Esophagus (tissue), 2 donors: ENCODE results near the gene LRRC23. TPM values are rescaled to one million over a fixed set of nuclear protein-coding genes. Genes with fewer than 3 reads are reported as not detected.
"Not testable (repeated sequence)": the region's sequence is repeated elsewhere in the genome, so short reads cannot be mapped to it uniquely, and the experiment has no call there.

Experiments
- H3K27ac ChIP-seq, 2 donors: one replicate each; pipeline ENCODE4 v1.5.1; 2013; ENCODE audit warnings: low read depth in 2 of 2, mild to moderate bottlenecking in 2 of 2, inconsistent platforms in 1 of 2, low read length in 1 of 2, moderate library complexity in 1 of 2
- H3K27me3 ChIP-seq, 2 donors: one replicate each; pipeline ENCODE4 v1.6.1; 2013; ENCODE audit warnings: low read length in 2 of 2, control low read depth in 1 of 2, mild to moderate bottlenecking in 1 of 2; ENCODE audit not compliant: insufficient read depth in 2 of 2, control insufficient read depth in 1 of 2
- H3K36me3 ChIP-seq, 2 donors: one replicate each; pipeline ENCODE4 v1.6.1; 2013; ENCODE audit warnings: low read length in 1 of 2; ENCODE audit not compliant: control insufficient read depth in 2 of 2, insufficient read depth in 2 of 2
- H3K4me1 ChIP-seq, 2 donors: one replicate each; pipeline ENCODE4 v1.6.1; 2013; ENCODE audit warnings: low read length in 1 of 2; ENCODE audit not compliant: control insufficient read depth in 2 of 2, insufficient read depth in 2 of 2
- H3K4me3 ChIP-seq, 2 donors: one replicate each; pipeline ENCODE4 v1.5.1; 2013; ENCODE audit warnings: low read length in 2 of 2, mild to moderate bottlenecking in 2 of 2, low read depth in 1 of 2, moderate library complexity in 1 of 2
- H3K9me3 ChIP-seq, 2 donors: one replicate each; pipeline ENCODE4 v1.6.1; 2013; ENCODE audit warnings: mild to moderate bottlenecking in 2 of 2, low read depth in 1 of 2, low read length in 1 of 2, moderate library complexity in 1 of 2; ENCODE audit not compliant: control insufficient read depth in 2 of 2, insufficient read depth in 1 of 2
- WGBS, 2 donors: extraction: QIAGEN DNeasy Blood & Tissue Kit; methylation state at CpG; one replicate each; pipeline ENCODE4 v1.1.7; 2013; 5-methylcytosine and 5-hydroxymethylcytosine counted together
- polyA plus RNA-seq, 2 donors: library from polyadenylated mRNA; stranded (reverse); fragments of 200-250 nt; gene quantifications; one replicate each; pipeline ENCODE4 v1.2.3, GENCODE V29; 2013
- donor health status: healthy with polysubstance abuse.
- donor health status: Bipolar disorder and iron deficiency.

The LRRC23 gene
- polyA plus RNA-seq, 2 donors: 3.3 to 3.6 TPM

DNA sequence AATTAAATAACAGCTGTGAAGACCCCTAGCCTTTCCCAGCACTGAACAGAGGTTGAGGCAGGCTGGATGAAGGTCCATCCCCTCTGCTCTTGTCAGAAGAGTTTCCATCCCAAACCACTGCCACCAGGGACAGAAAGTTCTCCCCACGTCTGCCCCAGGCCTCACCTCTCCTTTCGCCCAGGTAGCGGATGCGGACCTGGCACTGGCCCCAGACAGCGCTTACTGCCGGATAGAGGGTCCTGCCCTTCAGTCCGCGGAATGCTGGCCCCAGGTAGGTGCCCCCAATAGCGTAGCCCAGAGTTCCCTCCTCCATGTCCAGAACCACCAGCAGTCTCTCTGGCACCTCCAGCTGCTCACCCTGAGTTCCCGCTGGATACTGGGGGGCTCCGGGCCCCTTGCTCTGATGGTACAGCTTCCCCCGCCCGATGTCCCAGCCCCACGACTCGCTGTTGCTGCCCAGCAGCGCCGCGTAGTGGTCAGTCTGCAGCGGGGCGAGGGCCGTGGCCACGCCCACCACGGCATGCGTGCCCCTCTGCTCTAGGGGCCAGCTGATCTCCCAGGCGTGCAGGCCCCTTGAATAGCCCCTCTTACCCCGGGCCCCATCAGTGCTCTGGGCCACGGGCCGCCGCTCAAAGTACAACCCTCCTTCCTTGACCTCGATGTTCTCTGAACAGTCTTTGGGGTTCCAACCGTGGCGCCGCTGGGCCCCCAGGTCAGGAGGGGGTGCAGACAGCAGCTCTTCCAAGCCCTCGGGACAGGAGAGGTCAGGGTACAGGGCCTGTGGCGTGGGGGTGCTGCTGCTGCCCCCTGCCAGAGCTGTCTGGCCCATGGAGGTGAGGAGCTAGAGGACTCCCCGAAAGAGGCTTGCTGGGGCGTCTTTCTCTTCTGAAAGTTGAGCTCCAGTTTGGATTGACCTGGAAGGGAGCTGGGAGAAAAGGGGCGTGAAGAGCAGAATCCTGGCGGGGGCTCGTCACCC lies 32.3 kb upstream of the LRRC23 start:
- Histone ChIP-seq H3K27me3 (no peaks in the 10 kb centered on the region), H3K4me3 (peak overlapping the region; percentile 69 to 80), H3K4me1 (peaks cover 3 to 29% of the 10 kb centered on the region in 2 donors), H3K9me3 (no peaks in the 10 kb centered on the region), H3K27ac (peak overlapping the region; percentile 92 to 97), H3K36me3 (peaks cover 5 to 24% of the 10 kb centered on the region in 2 donors)
- 1 to 2% methylated on average over 31 to 40 of the region's 40 CpGs for WGBS, 2 donors

DNA sequence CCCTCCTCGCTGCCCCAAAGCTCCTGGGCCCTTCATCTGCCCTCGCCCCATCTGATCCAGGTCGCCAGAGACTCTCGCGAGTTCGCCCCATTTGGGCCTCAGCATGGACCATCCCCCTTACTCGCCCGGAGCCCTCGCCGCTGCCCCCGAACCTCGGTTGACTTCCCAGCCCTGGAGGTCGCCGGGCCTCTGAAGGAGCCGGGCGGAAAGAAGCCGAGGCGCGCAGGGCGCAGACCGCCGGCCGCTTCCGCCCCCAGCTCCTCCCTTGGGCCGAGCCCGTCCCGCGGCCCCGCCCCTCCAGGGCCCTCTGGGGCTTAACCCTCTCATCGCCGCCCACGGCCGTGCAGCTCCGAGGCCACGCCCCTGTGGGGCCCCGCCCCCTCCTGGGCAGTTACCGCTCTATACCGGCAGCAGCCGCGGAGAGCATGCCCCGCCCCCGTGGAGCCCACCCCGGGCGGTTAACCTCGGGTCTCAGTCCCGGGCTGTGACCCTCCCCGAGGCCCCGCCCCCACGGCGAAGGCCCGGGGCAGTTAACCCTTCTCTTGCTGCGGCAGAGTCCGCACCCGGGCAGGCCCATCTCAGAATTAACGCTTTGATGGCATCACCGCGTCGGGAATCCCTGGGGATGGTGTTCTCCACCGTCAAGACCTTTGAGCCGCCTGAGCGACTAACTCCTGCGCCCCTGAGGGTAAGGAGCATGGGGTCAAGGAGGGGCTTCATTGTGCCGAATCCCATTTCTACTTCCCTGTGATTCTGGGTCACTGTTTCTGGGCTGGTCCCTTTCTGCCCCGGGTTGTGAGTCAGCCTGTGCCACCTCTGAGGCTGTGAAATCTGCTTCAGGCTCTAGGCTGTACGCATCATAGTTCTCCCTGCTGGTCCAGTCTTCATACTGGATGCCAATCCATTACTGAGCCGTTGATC lies 31.3 kb upstream of the LRRC23 start, which contains the start of gene SPSB2:
TSS of gene SPSB2 (minus strand) at position 210 of the 921 bp plus-strand sequence. CDS start 402 bp downstream, outside the sequence.
- Histone ChIP-seq H3K27me3 (no peaks in the 10 kb centered on the region), H3K36me3 (peaks cover 5 to 24% of the 10 kb centered on the region in 2 donors), H3K4me3 (peak within 1 kb of the TSS; percentile 69 to 80), H3K27ac (peak within 1 kb of the TSS; percentile 92 to 97), H3K4me1 (peaks cover 3 to 28% of the 10 kb centered on the region in 2 donors), H3K9me3 (no peaks in the 10 kb centered on the region)
- WGBS, 2 donors: 0 to 1% methylated on average over 58 to 66 of the region's 66 CpGs

DNA sequence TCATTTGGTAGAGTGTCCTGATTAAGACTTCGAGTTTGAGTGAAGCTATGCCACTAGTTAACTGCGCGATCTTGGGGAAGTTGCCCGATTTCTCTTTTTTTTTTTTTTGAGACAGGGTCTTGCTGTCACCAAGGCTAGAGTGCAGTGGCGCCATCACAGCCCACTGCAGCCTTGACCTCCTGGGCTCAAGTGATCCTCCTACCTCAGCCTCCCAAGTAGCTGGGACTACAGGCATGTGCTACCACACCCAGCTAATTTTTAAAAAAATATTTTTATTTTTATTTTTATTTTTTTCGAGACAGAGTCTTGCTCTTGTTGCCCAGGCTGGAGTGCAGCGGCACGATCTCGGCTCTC lies 30.6 kb upstream of the LRRC23 start:
- WGBS, 2 donors: 47 to 53% methylated on average over 9 of the region's 9 CpGs
- peak overlapping the region; percentile 92 to 97 for H3K27ac ChIP-seq
- H3K27me3 ChIP-seq, H3K9me3 ChIP-seq: not testable (repeated sequence)
- peaks cover 5 to 22% of the 10 kb centered on the region in 2 donors for H3K36me3 ChIP-seq
- H3K4me1 ChIP-seq: peaks cover 3 to 22% of the 10 kb centered on the region in 2 donors
- H3K4me3 ChIP-seq: peak overlapping the region in 1 of 2 donors; percentile 80

DNA sequence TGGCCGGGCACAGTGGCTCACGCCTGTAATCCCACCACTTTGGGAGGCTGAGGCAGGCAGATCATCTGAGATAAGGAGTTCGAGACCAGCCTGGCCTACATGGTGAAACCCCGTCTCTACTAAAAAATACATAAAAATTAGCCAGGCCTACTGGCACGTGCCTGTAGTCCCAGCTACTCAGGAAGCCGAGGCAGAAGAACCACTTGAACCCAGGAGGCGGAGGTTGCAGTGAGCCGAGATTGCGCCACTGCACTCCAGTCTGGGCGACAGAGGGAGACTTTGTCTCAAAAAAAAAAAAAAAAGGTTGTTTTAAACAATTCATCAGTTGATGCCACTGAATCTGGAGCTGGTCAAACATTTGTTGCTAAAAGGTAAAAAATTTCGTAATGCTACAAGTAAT lies 24.8 kb upstream of the LRRC23 start:
- not testable (repeated sequence) for H3K4me1 ChIP-seq, H3K9me3 ChIP-seq, H3K4me3 ChIP-seq, H3K27me3 ChIP-seq, H3K27ac ChIP-seq, H3K36me3 ChIP-seq
- WGBS, 2 donors: 92 to 93% methylated on average over 11 of the region's 11 CpGs

DNA sequence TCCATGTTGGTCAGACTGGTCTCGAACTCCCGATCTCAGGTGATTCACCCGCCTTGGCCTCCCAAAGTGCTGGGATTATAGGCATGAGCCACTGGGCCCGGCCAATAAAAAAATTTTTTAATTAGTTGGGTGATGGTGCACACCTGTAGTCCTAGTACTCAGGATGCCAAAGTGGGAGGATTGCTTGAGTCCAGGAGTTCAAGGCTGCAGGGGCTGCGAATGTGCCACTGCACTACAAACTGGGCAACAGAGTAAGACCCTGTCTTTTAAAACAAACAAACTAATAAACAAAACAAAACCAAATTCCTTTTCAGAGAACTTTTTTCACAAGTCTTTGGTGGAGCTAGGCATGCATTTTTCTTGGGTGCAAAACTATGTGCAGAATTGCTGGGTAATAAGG lies 21.4 kb upstream of the LRRC23 start:
- H3K4me1 ChIP-seq: no peaks in the 10 kb centered on the region
- 96 to 97% methylated on average over 5 of the region's 5 CpGs for WGBS, 2 donors
- H3K27me3 ChIP-seq: no peaks in the 10 kb centered on the region

DNA sequence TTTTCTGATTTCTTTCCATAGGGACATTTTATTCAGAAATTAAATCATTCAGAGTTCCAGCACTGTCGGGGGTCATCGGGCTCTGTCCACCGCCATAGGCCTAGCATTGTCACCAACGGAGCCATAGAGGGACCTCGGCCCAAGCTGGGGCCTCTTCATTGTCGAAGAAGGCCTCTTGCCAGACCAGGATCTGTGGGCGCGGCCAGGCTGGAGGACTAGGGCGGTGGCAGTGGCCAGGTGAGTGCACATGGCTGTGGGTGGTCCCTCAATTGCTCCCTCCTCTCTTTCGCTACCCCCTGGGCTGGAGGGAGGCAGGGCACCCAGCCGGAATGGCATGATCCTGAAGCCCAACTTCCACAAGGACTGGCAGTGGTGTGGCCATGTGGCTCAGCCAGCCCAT lies 20.9 kb upstream of the LRRC23 start:
- WGBS, 2 donors: 90 to 94% methylated on average over 11 of the region's 11 CpGs
- Histone ChIP-seq H3K27ac (no peak overlapping the region), H3K9me3 (no peaks in the 10 kb centered on the region)

More for the DNA sequence above, 21.4 kb upstream of the LRRC23 start:
- H3K36me3 ChIP-seq: peaks cover 0 to 4% of the 10 kb centered on the region in 2 donors
- no peak overlapping the region for H3K27ac ChIP-seq
- H3K9me3 ChIP-seq: no peaks in the 10 kb centered on the region
- H3K4me3 ChIP-seq: no peak overlapping the region

DNA sequence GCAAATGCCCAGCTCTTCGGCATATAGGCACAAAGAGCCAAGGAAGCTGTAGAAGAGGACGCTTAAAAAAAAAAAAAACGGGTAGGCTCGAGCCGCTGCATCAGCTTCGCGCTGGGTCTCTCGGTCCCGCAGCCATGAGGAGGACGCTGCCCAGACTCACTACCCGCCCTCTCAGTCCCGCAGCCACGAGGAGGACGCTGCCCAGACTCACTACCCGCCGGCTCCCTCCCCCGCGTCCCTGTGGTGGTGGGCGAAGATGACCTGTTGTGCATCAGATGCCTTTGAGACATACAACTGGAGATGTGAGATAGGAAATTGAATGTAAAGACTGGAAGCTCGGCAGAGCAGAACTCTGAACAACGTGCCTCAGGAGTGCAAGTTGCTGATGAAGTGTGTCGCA lies 20.1 kb upstream of the LRRC23 start:
- Histone ChIP-seq H3K4me3 (no peak overlapping the region), H3K9me3 (no peaks in the 10 kb centered on the region), H3K27me3 (no peaks in the 10 kb centered on the region), H3K27ac (no peak overlapping the region), H3K36me3 (peaks cover 0 to 4% of the 10 kb centered on the region in 2 donors), H3K4me1 (no peaks in the 10 kb centered on the region)
- WGBS, 2 donors: 86 to 87% methylated on average over 22 of the region's 22 CpGs

More for the DNA sequence above, 20.9 kb upstream of the LRRC23 start:
- Histone ChIP-seq H3K36me3 (peaks cover 0 to 4% of the 10 kb centered on the region in 2 donors), H3K27me3 (no peaks in the 10 kb centered on the region), H3K4me3 (no peak overlapping the region), H3K4me1 (no peaks in the 10 kb centered on the region)

DNA sequence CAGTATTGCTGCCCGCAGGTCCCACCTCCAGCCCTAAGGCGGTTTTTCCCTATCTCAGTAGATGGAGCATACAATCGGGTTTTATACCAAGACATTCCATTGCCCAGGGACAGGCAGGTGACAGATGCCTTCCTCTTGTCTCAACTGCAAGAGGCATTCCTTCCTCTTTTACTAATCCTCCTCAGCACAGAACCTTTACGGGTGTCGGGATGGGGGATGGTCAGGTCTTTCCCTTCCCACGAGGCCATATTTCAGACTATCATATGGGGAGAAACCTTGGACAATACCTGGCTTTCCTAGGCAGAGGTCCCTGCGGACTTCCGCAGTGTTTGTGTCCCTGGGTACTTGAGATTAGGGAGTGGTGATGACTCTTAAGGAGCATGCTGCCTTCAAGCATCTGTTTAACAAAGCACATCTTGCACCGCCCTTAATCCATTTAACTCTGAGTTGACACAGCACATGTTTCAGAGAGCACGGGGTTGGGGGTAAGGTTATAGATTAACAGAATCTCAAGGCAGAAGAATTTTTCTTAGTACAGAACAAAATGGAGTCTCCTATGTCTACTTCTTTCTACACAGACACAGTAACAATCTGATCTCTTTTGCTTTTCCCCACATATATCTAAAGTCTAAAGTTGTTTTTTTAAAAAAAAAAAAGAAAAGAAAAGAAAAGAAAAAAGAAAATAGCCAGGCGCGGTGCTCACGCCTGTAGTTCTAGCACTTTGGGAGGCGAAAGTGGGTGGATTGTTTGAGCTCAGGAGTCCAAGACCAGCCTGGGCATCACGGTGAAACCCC lies 18.2 kb upstream of the LRRC23 start:
- H3K27me3 ChIP-seq, H3K27ac ChIP-seq, H3K4me3 ChIP-seq, H3K4me1 ChIP-seq, H3K36me3 ChIP-seq, H3K9me3 ChIP-seq: not testable (repeated sequence)
- 63 to 73% methylated on average over 11 to 12 of the region's 15 CpGs for WGBS, 2 donors

DNA sequence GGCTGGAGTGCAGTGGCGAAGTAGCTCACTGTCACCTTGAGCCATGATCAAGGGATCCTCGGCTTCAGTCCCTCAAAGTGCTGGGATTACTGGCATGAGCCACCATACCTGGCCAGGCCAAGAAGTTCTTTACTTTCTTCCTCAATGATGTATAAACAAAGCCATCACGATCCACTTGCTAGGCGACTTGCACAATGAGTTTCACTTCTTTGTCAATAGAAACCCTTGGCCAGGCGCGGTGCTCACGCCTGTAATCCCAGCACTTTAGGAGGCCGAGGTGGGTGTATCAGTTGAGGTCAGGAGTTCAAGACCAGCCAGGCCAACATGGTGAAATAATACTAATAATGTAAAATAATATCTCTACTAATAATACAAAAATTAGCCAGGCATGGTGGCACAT lies 17.2 kb upstream of the LRRC23 start:
- H3K4me3 ChIP-seq: no peak overlapping the region
- peaks cover 0 to 4% of the 10 kb centered on the region in 2 donors for H3K36me3 ChIP-seq
- H3K27ac ChIP-seq: peak overlapping the region in 1 of 2 donors; percentile 28
- H3K4me1 ChIP-seq: peaks cover 0 to 2% of the 10 kb centered on the region in 2 donors
- H3K9me3 ChIP-seq: no peaks in the 10 kb centered on the region
- 57 to 67% methylated on average over 8 of the region's 8 CpGs for WGBS, 2 donors
- no peaks in the 10 kb centered on the region for H3K27me3 ChIP-seq
